ENCODE measurements around the gene SERPIND1. TPM values are rescaled to one million over a fixed set of nuclear protein-coding genes. Genes with fewer than 3 reads are reported as not detected.

The SERPIND1 gene
- total and polyA plus RNA-seq, 2 of the 8 experiments (the other 6 are each of a cell fraction or from before 2014, with no cell fraction given) = not detected

DNA sequence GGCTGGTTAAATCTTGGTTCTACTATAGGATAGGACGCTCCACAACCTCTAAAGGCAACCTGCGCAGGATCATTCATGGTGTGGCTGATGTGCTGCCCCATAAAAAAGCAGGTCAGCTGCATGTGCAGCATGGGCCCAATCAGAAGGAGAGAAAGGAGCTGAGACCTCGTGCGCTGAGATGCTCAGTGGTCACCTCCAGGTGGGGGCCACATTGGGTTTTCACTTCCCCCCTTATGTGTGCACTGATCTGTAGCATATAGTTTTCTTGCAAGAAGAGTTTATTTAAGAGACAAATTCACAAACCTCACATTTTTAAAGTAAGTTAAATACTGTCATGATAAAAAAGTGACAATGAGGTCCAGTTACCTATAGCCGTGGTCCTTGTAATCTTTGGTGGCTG, 24.3 kb downstream of the SERPIND1 start (continued):
- TF ChIP-seq CTCF (IDR thresholded peaks at IDR 0.05; ENCODE audit: control extremely low read depth in 1 of 3, insufficient read depth in 1 of 3, low read depth in 1 of 3, low read length in 3 of 3) = no peak
- no peak for TF ChIP-seq CREB1 (IDR thresholded peaks at IDR 0.05)
- no peak for TF ChIP-seq SAP30 (IDR thresholded peaks at IDR 0.05; ENCODE audit: insufficient read depth, insufficient replicate concordance, low read length)
- no peak for TF ChIP-seq BCL11A (IDR thresholded peaks at IDR 0.05; ENCODE audit: low read depth in 2 of 2, low read length in 2 of 2)
- no peak for TF ChIP-seq POLR2A (IDR thresholded peaks at IDR 0.05; ENCODE audit: control extremely low read depth in 1 of 2, low read depth in 2 of 2, low read length in 2 of 2)
- TF ChIP-seq YY1 (IDR thresholded peaks at IDR 0.05; ENCODE audit: low read depth, low read length) = no peak
- no peak for TF ChIP-seq SP4 (IDR thresholded peaks at IDR 0.05; ENCODE audit: low read length)

Data from H1 (cell line).